Chondrocyte (in vitro differentiated cells): ENCODE results near the gene RAVER1. TPM values are rescaled to one million over a fixed set of nuclear protein-coding genes. Genes with fewer than 3 reads are reported as not detected.

ENCODE experiments used
- DNase-seq: peaks from one replicate; pipeline ENCODE4 v3.0.0; 2021; ENCODE audit warnings: mixed read lengths, low spot score
- H3K27ac Mint-ChIP-seq: one replicate; pipeline ENCODE4 v1.8.0; 2021; ENCODE audit warnings: mild to moderate bottlenecking, moderate library complexity, mixed read lengths; ENCODE audit not compliant: unreplicated experiment
- H3K27me3 Mint-ChIP-seq: 2 replicates; pipeline ENCODE4 v1.8.0; 2021; ENCODE audit warnings: low read depth, mixed read lengths
- H3K36me3 Mint-ChIP-seq: 2 replicates; pipeline ENCODE4 v1.8.0; 2021; ENCODE audit warnings: low read depth, mixed read lengths
- H3K4me1 Mint-ChIP-seq: 2 replicates; pipeline ENCODE4 v1.8.0; 2021; ENCODE audit warnings: low read depth, mild to moderate bottlenecking, mixed read lengths
- H3K4me3 Mint-ChIP-seq: one replicate; pipeline ENCODE4 v1.8.0; 2021; ENCODE audit warnings: mild to moderate bottlenecking, moderate library complexity, mixed read lengths; ENCODE audit not compliant: unreplicated experiment
- H3K9me3 Mint-ChIP-seq: 2 replicates; pipeline ENCODE4 v1.8.0; 2021; ENCODE audit warnings: low read depth, mixed read lengths
- total RNA-seq: library from RNA; stranded (reverse); gene quantifications from 3 replicates; pipeline ENCODE4 v1.2.1, GENCODE V29; 2021
- TF ChIP-seq, protein P1 (sequence below): fragments of 200-600 bp; sonication (generic); IDR thresholded peaks from 2 replicates; pipeline ENCODE4 v1.5.0; 2021; ENCODE audit warnings: antibody characterized with exemption, mild to moderate bottlenecking, moderate library complexity

RAVER1 gene
- total RNA-seq, 1 donor from 2014 or later, result 32.3 TPM

DNA sequence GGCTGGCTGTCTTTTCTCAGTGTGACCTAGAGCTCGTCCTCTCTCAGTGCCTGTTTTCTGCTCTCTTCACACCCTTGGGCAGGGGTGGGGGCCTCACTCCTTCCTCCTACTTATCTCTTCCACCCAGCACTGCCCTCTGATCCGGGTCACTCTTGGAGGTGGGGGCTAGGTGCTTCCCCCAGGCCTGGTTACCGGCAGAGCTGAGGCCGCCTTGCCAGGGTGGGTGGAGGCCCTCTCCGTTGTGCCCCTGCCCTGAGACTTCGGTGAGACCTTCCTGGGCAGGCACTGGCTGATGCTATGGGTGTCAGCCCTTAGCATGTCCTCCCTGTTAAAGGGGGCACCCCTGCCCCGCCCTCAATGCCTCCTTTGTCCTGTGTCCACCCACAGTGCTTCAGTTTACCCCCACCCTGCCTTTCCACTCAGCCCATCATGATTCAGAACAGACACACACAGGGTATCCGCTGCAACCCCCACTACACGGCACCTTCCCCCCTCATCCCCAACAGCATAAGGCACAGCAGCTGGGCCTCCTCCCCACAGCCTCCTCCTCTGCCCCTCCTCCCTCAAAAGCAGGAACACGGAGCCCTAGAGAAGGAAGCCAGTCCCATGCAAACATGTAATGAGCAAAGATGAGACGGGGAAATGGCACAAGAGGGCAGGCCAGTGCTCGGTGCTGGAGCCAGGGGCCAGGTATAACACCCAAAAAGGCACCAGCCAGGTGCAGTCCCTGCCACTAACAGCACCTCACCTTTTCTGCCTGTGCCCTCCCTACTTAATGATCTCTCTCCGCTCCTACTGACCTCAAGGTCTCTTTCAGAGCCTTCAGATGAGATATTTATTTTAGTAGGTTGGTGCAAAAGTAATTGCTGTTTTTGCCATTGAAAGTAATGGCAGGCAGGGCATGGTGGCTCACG is 33.5 kb downstream of the RAVER1 start:
- Mint-ChIP-seq H3K9me3 (no peaks in the 10 kb centered on the region), H3K36me3 (peaks cover 2% of the 10 kb centered on the region), H3K4me3 (no peak overlapping the region), H3K27me3 (peaks cover 18% of the 10 kb centered on the region), H3K4me1 (peaks cover 7% of the 10 kb centered on the region), H3K27ac (no peak overlapping the region)
- TF ChIP-seq, protein P1, sequence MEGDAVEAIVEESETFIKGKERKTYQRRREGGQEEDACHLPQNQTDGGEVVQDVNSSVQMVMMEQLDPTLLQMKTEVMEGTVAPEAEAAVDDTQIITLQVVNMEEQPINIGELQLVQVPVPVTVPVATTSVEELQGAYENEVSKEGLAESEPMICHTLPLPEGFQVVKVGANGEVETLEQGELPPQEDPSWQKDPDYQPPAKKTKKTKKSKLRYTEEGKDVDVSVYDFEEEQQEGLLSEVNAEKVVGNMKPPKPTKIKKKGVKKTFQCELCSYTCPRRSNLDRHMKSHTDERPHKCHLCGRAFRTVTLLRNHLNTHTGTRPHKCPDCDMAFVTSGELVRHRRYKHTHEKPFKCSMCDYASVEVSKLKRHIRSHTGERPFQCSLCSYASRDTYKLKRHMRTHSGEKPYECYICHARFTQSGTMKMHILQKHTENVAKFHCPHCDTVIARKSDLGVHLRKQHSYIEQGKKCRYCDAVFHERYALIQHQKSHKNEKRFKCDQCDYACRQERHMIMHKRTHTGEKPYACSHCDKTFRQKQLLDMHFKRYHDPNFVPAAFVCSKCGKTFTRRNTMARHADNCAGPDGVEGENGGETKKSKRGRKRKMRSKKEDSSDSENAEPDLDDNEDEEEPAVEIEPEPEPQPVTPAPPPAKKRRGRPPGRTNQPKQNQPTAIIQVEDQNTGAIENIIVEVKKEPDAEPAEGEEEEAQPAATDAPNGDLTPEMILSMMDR, result no peak
- no peak for DNase-seq

DNA sequence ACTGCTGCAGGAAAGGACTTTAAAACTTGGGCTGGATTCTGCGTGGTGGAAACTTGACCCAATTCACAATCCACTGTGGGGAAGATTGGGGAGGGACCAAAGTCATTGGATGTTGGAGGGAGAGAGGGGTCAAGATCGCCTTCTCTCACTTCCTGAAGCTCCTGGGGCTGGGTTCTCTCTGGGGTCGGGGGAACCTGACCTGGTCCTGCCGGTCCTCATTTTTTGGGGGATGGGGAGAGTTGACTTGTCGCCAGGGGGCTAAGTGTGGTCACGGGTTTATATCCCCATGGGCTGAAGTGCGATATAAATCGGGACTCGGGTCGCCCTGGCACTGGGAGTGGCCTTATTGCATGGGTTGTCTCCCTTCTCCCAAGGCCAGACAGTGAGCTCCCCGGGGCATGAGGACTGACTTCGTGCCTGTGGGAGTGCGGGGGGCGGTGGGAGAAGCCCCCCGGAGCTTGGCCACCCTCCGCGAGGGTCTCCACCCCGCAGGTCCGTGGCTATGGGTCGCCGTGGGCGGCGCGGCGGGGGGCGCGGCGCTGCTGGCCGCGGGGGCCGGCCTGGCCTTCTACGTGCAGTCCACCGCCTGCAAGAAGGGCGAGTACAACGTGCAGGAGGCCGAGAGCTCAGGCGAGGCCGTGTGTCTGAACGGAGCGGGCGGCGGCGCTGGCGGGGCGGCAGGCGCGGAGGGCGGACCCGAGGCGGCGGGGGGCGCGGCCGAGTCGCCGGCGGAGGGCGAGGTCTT is 37.3 kb downstream of the RAVER1 start:
- Mint-ChIP-seq H3K9me3 (no peaks in the 10 kb centered on the region), H3K4me1 (peaks cover 25% of the 10 kb centered on the region), H3K36me3 (peaks cover 3% of the 10 kb centered on the region), H3K27me3 (peaks cover 46% of the 10 kb centered on the region), H3K4me3 (peak overlapping the region; percentile 49), H3K27ac (no peak overlapping the region)
- TF ChIP-seq, protein P1, result no peak
- DNase-seq, result no peak

DNA sequence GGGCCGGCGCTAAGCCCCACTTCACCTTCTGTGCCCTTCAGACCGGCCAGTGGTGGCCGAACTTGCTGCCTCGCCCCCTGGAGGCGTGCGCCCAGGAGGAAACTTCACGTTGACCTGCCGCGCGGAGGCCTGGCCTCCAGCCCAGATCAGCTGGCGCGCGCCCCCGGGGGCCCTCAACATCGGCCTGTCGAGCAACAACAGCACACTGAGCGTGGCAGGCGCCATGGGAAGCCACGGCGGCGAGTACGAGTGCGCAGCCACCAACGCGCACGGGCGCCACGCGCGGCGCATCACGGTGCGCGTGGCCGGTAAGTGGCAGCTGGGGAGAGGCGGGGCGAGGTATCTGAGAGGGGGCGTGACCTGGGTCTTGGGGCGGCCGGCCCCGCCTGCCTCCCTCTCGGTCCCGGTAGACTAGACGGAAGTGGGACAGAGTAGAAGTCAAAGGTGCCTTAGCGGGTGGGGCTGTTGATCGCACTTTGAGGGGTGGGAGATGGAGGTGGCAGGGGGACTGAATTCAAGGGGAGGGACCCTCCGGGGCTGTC is 38.0 kb downstream of the RAVER1 start:
- no peak overlapping the region for H3K27ac Mint-ChIP-seq
- H3K4me1 Mint-ChIP-seq, result peaks cover 32% of the 10 kb centered on the region
- peaks cover 50% of the 10 kb centered on the region for H3K27me3 Mint-ChIP-seq
- peak overlapping the region; percentile 49 for H3K4me3 Mint-ChIP-seq
- TF ChIP-seq, protein P1, result no peak
- DNase-seq, result no peak
- H3K36me3 Mint-ChIP-seq, result peaks cover 3% of the 10 kb centered on the region
- no peaks in the 10 kb centered on the region for H3K9me3 Mint-ChIP-seq

DNA sequence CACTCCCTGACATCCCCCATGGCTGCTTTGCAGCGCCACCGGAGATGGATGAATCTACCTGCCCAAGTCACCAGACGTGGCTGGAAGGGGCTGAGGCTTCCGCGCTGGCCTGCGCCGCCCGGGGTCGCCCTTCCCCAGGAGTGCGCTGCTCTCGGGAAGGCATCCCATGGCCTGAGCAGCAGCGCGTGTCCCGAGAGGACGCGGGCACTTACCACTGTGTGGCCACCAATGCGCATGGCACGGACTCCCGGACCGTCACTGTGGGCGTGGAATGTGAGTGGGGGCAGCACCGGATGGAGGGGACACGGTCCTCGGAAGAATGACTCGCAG is 39.0 kb downstream of the RAVER1 start:
- no peak overlapping the region for H3K4me3 Mint-ChIP-seq
- DNase-seq, result no peak
- TF ChIP-seq, protein P1, result peak; percentile 17
- H3K36me3 Mint-ChIP-seq, result peaks cover 3% of the 10 kb centered on the region
- no peak overlapping the region for H3K27ac Mint-ChIP-seq
- peaks cover 49% of the 10 kb centered on the region for H3K27me3 Mint-ChIP-seq
- H3K4me1 Mint-ChIP-seq, result peaks cover 39% of the 10 kb centered on the region
- no peaks in the 10 kb centered on the region for H3K9me3 Mint-ChIP-seq

DNA sequence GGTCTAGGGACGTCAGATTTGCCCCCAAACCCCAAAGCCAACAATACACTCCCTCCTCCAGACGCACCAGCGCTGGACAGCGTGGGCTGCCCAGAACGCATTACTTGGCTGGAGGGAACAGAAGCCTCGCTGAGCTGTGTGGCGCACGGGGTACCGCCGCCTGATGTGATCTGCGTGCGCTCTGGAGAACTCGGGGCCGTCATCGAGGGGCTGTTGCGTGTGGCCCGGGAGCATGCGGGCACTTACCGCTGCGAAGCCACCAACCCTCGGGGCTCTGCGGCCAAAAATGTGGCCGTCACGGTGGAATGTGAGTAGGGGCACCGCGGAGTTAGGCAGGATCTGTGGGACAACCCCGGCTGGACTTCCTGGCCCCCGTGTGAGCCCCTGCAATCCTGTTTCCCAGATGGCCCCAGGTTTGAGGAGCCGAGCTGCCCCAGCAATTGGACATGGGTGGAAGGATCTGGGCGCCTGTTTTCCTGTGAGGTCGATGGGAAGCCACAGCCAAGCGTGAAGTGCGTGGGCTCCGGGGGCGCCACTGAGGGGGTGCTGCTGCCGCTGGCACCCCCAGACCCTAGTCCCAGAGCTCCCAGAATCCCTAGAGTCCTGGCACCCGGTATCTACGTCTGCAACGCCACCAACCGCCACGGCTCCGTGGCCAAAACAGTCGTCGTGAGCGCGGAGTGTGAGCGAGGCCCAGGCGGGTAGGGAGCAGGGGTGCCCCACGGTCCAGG is 39.5 kb downstream of the RAVER1 start:
- H3K27me3 Mint-ChIP-seq, result peaks cover 51% of the 10 kb centered on the region

More for the DNA sequence above, 39.5 kb downstream of the RAVER1 start:
- no peak for DNase-seq
- H3K4me3 Mint-ChIP-seq, result no peak overlapping the region
- H3K27ac Mint-ChIP-seq, result no peak overlapping the region
- peaks cover 3% of the 10 kb centered on the region for H3K36me3 Mint-ChIP-seq
- TF ChIP-seq, protein P1, result no peak
- no peaks in the 10 kb centered on the region for H3K9me3 Mint-ChIP-seq
- H3K4me1 Mint-ChIP-seq, result peaks cover 44% of the 10 kb centered on the region
